Body of pancreas (tissue), 4 donors: ENCODE measurements around the gene HABP2. TPM values are rescaled to one million over a fixed set of nuclear protein-coding genes. Genes with fewer than 3 reads are reported as not detected.

Experiments used
- ATAC-seq: fragments of 150-250 bp; one replicate; pipeline ENCODE4 v1.9.1; 2016
- DNase-seq, 4 donors: peaks; one replicate each; pipeline ENCODE4 v3.0.0-alpha.2; 2019
- H3K27ac ChIP-seq, 4 donors: fragments of 200-600 bp; sonication (generic); 1 replicate in 3 of 4; 2 replicates in 1 of 4; pipeline versions ENCODE4 v1.5.1 to v1.6.1; 2016 to 2019; ENCODE audit warnings: mild to moderate bottlenecking in 1 of 4, mixed read lengths in 1 of 4, moderate library complexity in 1 of 4
- H3K27me3 ChIP-seq, 2 donors: fragments of 200-600 bp; sonication (generic); one replicate each; pipeline ENCODE4 v1.6.0; 2016; ENCODE audit warnings: mild to moderate bottlenecking in 1 of 2
- H3K36me3 ChIP-seq, 2 donors: fragments of 200-600 bp; sonication (generic); replicated peaks in 1 of 2; 2 replicates each; pipeline ENCODE4 v1.5.1; 2016; ENCODE audit warnings: low read depth in 2 of 2; ENCODE audit not compliant: insufficient read depth in 1 of 2
- H3K4me1 ChIP-seq: fragments of 200-600 bp; sonication (generic); one replicate; pipeline ENCODE4 v1.6.0; 2016
- H3K4me3 ChIP-seq, 2 donors: fragments of 200-600 bp; sonication (generic); 1 replicate in 1 of 2; 2 replicates in 1 of 2; pipeline ENCODE4 v1.5.1; 2016 to 2019
- H3K9me3 ChIP-seq, 3 donors: fragments of 200-600 bp; sonication (generic); 1 replicate in 2 of 3; 2 replicates in 1 of 3; pipeline ENCODE4 v1.5.1; 2016
- CTCF ChIP-seq, 7 experiments: fragments of 450-650 bp in 4 of 7; fragments of 200-600 bp in 3 of 7; sonication (generic) in 3 of 7; IDR thresholded peaks; one replicate each; pipeline ENCODE4 v1.5.1; 2016 to 2019; ENCODE audit warnings: antibody characterized with exemption in 7 of 7
- POLR2A ChIP-seq, 3 donors: fragments of 450-650 bp; IDR thresholded peaks; one replicate each; pipeline ENCODE4 v1.6.1; 2016; ENCODE audit warnings: antibody characterized with exemption in 3 of 3, mild to moderate bottlenecking in 2 of 3
- WGBS, 2 donors: methylation state at CpG; one replicate each; pipeline ENCODE4 v1.1.5; 2017; 5-methylcytosine and 5-hydroxymethylcytosine counted together
- intact Hi-C: fragments of 100-400 bp; cut with DNase I; formaldehyde crosslinking; loops from one replicate; pipeline ENCODE4 v1.15.1; 2023
- total RNA-seq, 2 donors: library from RNA; depleted of rRNA; stranded (reverse); fragments of >200 nt; gene quantifications; one replicate each; pipeline ENCODE4 v1.1.0, GENCODE V29; 2016

Gene HABP2
- total RNA-seq, 2 donors from 2014 or later: 9.2 to 10.6 TPM

- intact Hi-C loops: no loop called here
- no peak overlapping the region for H3K27ac ChIP-seq
- H3K4me3 ChIP-seq: no peak overlapping the region
- no peak for ATAC-seq
- no peaks in the 10 kb centered on the region for H3K9me3 ChIP-seq
- 81 to 85% methylated on average over 3 of the region's 3 CpGs for WGBS, 2 donors
- no peaks in the 10 kb centered on the region for H3K27me3 ChIP-seq
- no peaks in the 10 kb centered on the region for H3K4me1 ChIP-seq
- TF ChIP-seq POLR2A (IDR thresholded peaks at IDR 0.05): no peak
- TF ChIP-seq CTCF (IDR thresholded peaks at IDR 0.05): no peak
- H3K36me3 ChIP-seq: no peaks in the 10 kb centered on the region
- DNase-seq: no peak
Measured at GRCh38 chr10:113518415-113518814, 34.4 kb upstream of the HABP2 start.

GRCh38 chr10:113518816-113519591, 33.8 kb upstream of the HABP2 start:
- intact Hi-C loops: no loop called here
- Histone ChIP-seq H3K4me1 (no peaks in the 10 kb centered on the region), H3K9me3 (no peaks in the 10 kb centered on the region), H3K27me3 (no peaks in the 10 kb centered on the region), H3K4me3 (no peak overlapping the region), H3K36me3 (no peaks in the 10 kb centered on the region), H3K27ac (no peak overlapping the region)
- ATAC-seq: no peak
- no peak for DNase-seq
- TF ChIP-seq POLR2A (IDR thresholded peaks at IDR 0.05): no peak
- no peak for TF ChIP-seq CTCF (IDR thresholded peaks at IDR 0.05)
- WGBS, 2 donors: 80 to 81% methylated on average over 10 of the region's 10 CpGs

- H3K4me1 ChIP-seq: no peaks in the 10 kb centered on the region
- intact Hi-C loops: no loop called here
- no peaks in the 10 kb centered on the region for H3K36me3 ChIP-seq
- H3K4me3 ChIP-seq: no peak overlapping the region
- ATAC-seq (no peak), DNase-seq (no peak)
- H3K27me3 ChIP-seq: no peaks in the 10 kb centered on the region
- no peak overlapping the region for H3K27ac ChIP-seq
- no peak for TF ChIP-seq POLR2A (IDR thresholded peaks at IDR 0.05)
- TF ChIP-seq CTCF (IDR thresholded peaks at IDR 0.05): no peak
- no peaks in the 10 kb centered on the region for H3K9me3 ChIP-seq
- WGBS, 2 donors: 88 to 89% methylated on average over 8 to 10 of the region's 10 CpGs
Measured at GRCh38 chr10:113519681-113520115, 33.2 kb upstream of the HABP2 start.

- DNase-seq (no peak), ATAC-seq (no peak)
- H3K27me3 ChIP-seq: no peaks in the 10 kb centered on the region
- no peak for TF ChIP-seq POLR2A (IDR thresholded peaks at IDR 0.05)
- no peak for TF ChIP-seq CTCF (IDR thresholded peaks at IDR 0.05)
- intact Hi-C loops: no loop called here
- H3K4me3 ChIP-seq: no peak overlapping the region
- no peaks in the 10 kb centered on the region for H3K4me1 ChIP-seq
- H3K9me3 ChIP-seq: no peaks in the 10 kb centered on the region
- 88 to 91% methylated on average over 2 of the region's 2 CpGs for WGBS, 2 donors
- H3K27ac ChIP-seq: no peak overlapping the region
- no peaks in the 10 kb centered on the region for H3K36me3 ChIP-seq
Measured at GRCh38 chr10:113520261-113520660, 32.6 kb upstream of the HABP2 start.
